Heart right ventricle (tissue), 16 donors: ENCODE results near the gene GMPR2. TPM values are rescaled to one million over a fixed set of nuclear protein-coding genes. Genes with fewer than 3 reads are reported as not detected.
"Not testable (repeated sequence)": the region's sequence is repeated elsewhere in the genome, so short reads cannot be mapped to it uniquely, and the experiment has no call there.

ENCODE experiments used
- ATAC-seq, 8 donors: fragments of 200-7000 bp; cut with Tn5 transposase; one replicate each; pipeline ENCODE4 v1.9.1; 2020; ENCODE audit warnings: mild to moderate bottlenecking in 8 of 8, moderate library complexity in 8 of 8, moderate number of reproducible peaks in 1 of 8
- DNase-seq, 2 donors: peaks; one replicate each; pipeline ENCODE4 v3.0.0-alpha.2; 2020
- H3K27ac ChIP-seq, 10 donors: fragments of 200-600 bp; sonication (generic) in 2 of 10; one replicate each; pipeline versions ENCODE4 v1.5.0 to v1.8.0; 2020 to 2022; ENCODE audit warnings: mild to moderate bottlenecking in 3 of 10
- H3K27me3 ChIP-seq, 7 donors: fragments of 200-600 bp; one replicate each; pipeline ENCODE4 v1.8.0; 2021 to 2022; ENCODE audit warnings: mild to moderate bottlenecking in 2 of 7
- H3K36me3 ChIP-seq, 9 donors: fragments of 200-600 bp; sonication (generic) in 1 of 9; one replicate each; pipeline versions ENCODE4 v1.5.0 to v1.8.0; 2020 to 2022; ENCODE audit warnings: mild to moderate bottlenecking in 2 of 9
- H3K4me1 ChIP-seq, 9 donors: fragments of 200-600 bp; sonication (generic) in 1 of 9; one replicate each; pipeline versions ENCODE4 v1.5.0 to v1.8.0; 2020 to 2022; ENCODE audit warnings: mild to moderate bottlenecking in 4 of 9
- H3K4me3 ChIP-seq, 10 donors: fragments of 200-600 bp; sonication (generic) in 2 of 10; one replicate each; pipeline versions ENCODE4 v1.5.0 to v1.8.0; 2020 to 2022; ENCODE audit warnings: mild to moderate bottlenecking in 7 of 10, moderate library complexity in 2 of 10
- H3K9me3 ChIP-seq, 11 donors: fragments of 200-600 bp in 10 of 11; sonication (generic) in 2 of 11; one replicate each; pipeline versions ENCODE4 v1.5.0 to v1.8.0; 2013 to 2022; ENCODE audit warnings: mild to moderate bottlenecking in 2 of 11, control low read depth in 1 of 11, moderate library complexity in 1 of 11
- CTCF ChIP-seq, 9 donors: fragments of 200-600 bp; sonication (generic) in 2 of 9; IDR thresholded peaks; one replicate each; pipeline versions ENCODE4 v1.5.0 to v1.8.0; 2021 to 2022; ENCODE audit warnings: antibody characterized with exemption in 9 of 9, mild to moderate bottlenecking in 5 of 9, moderate library complexity in 1 of 9
- WGBS, 2 donors: extraction: QIAGEN DNeasy Blood & Tissue Kit; methylation state at CpG; one replicate each; pipeline ENCODE4 v1.1.7; 2013; ENCODE audit warnings: inconsistent platforms in 1 of 2; 5-methylcytosine and 5-hydroxymethylcytosine counted together
- intact Hi-C, 10 donors: fragments of 100-400 bp; cut with DNase I; formaldehyde crosslinking; loops; one replicate each; pipeline versions ENCODE4 v1.11.1 to v1.14.2; 2022
- polyA plus RNA-seq, 2 donors: library from polyadenylated mRNA; stranded (reverse); fragments of 200-250 nt; gene quantifications; one replicate each; pipeline ENCODE4 v1.2.3, GENCODE V29; 2013
- total RNA-seq, 10 donors: library from RNA; stranded (reverse); fragmentation: NEBNext Ultra II Directional in 3 of 10; extraction: Animal tissue kit (Norgen Biotek cat#: 25700) in 3 of 10; gene quantifications; one replicate each; pipeline versions ENCODE4 v1.2.1 to v1.2.4, GENCODE V29; 2021 to 2023
- donor health status: Arrhythmogenic right ventricular cardiomyopathy.
- donor health status: ischemic (EF 13 %, LVEDD 7.1; RV severe dilation, severe dysfunction).
- donor health status: healthy with polysubstance abuse.
- donor health status: DM: no; HTN: yes; CAD: no.
- donor health status: DM: no; HTN: no; CAD: no.
- donor health status: ischemic (EF 25% LVEDD 6.9; RV normal size, moderate dysfunction).
- donor health status: ischemic (EF 25% LVEDD 5.7; RV mildly dilated, moderate dysfunction).
- donor health status: healthy.
- donor health status: DM: yes; HTN: yes; CAD: no.
- donor health status: Ischemic cardiomyopathy.
- donor health status: ischemic (EF 35%, LVEDD 5.7; RV mildly dilated, moderate dysfunction).
- donor health status: nonischemic (EF 11% LVEDD 7.7; RV severe dilation, severe dysfunction).
- donor health status: DM: yes; HTN: yes; CAD: no.
- donor health status: PGD.
- donor health status: ischemic (EF 29% LVEDD 5.4; RV normal size, mild dysfunction).
- donor health status: nonischemic (EF 23%, LVEDD 6.1; RV moderate dilation, normal function).

Gene GMPR2
- total and polyA plus RNA-seq, 12 donors: 26.4 to 46.9 (median 32.7) TPM

- 60 to 61% methylated on average over 3 of the region's 3 CpGs for WGBS, 2 donors
- H3K4me3 ChIP-seq: no peak overlapping the region
- intact Hi-C loops: no loop called here
- H3K4me1 ChIP-seq: peaks cover 0 to 22% (median 15%) of the 10 kb centered on the region in 9 donors
- no peaks in the 10 kb centered on the region for H3K27me3 ChIP-seq
- peaks cover 0 to 26% (median 6%) of the 10 kb centered on the region in 9 donors for H3K36me3 ChIP-seq
- no peak for TF ChIP-seq CTCF (IDR thresholded peaks at IDR 0.05)
- no peak for ATAC-seq
- DNase-seq: no peak
- no peaks in the 10 kb centered on the region for H3K9me3 ChIP-seq
- no peak overlapping the region for H3K27ac ChIP-seq
These were observed 13.2 kb upstream of the GMPR2 start for GRCh38 chr14:24219521-24219920.

GRCh38 chr14:24222987-24223386, 9.7 kb upstream of the GMPR2 start:
- H3K4me3 ChIP-seq, H3K27me3 ChIP-seq, ATAC-seq, DNase-seq, intact Hi-C loops, H3K9me3 ChIP-seq, H3K27ac ChIP-seq: not testable (repeated sequence)
- WGBS, 2 donors: 97 to 98% methylated on average over 4 of the region's 4 CpGs
- peaks cover 0 to 18% (median 4%) of the 10 kb centered on the region in 9 donors for H3K4me1 ChIP-seq
- peaks cover 0 to 29% (median 3%) of the 10 kb centered on the region in 9 donors for H3K36me3 ChIP-seq

- DNase-seq: no peak
- Histone ChIP-seq H3K27ac (peak overlapping the region in 6 of 10 donors; percentile 17 to 67 (median 44)), H3K9me3 (no peaks in the 10 kb centered on the region), H3K4me3 (no peak overlapping the region), H3K4me1 (peaks cover 0 to 18% (median 4%) of the 10 kb centered on the region in 9 donors), H3K27me3 (no peaks in the 10 kb centered on the region), H3K36me3 (peaks cover 0 to 26% (median 0%) of the 10 kb centered on the region in 9 donors)
- peak in 4 of 8 donors; percentile 23 to 77 (median 71) for ATAC-seq
- TF ChIP-seq CTCF (IDR thresholded peaks at IDR 0.05): no peak
- WGBS, 2 donors: 72 to 82% methylated on average over 7 of the region's 7 CpGs
- intact Hi-C loops: loop anchor here in 1 of 10 donors (5.0 kb wide), 1 partner anchor 213 kb away; no protein-coding TSS in a partner anchor
These were observed 8.1 kb upstream of the GMPR2 start for GRCh38 chr14:24224618-24225071.

- WGBS, 2 donors: 71 to 79% methylated on average over 1 of the region's 1 CpG
- DNase-seq (no peak), ATAC-seq (no peak)
- Histone ChIP-seq H3K27ac (no peak overlapping the region), H3K27me3 (no peaks in the 10 kb centered on the region), H3K36me3 (peaks cover 0 to 22% (median 0%) of the 10 kb centered on the region in 9 donors), H3K4me1 (peaks cover 6 to 27% (median 15%) of the 10 kb centered on the region in 9 donors), H3K9me3 (no peaks in the 10 kb centered on the region), H3K4me3 (no peak overlapping the region)
- TF ChIP-seq CTCF (IDR thresholded peaks at IDR 0.05): no peak
- intact Hi-C loops: loop anchor here in 1 of 10 donors (5.0 kb wide), 1 partner anchor 211 kb away; no protein-coding TSS in a partner anchor
These were observed 6.3 kb upstream of the GMPR2 start for GRCh38 chr14:24226473-24226872.

GRCh38 chr14:24228902-24229301, 3.8 kb upstream of the GMPR2 start:
- intact Hi-C loops: loop anchor here in 1 of 10 donors (5.0 kb wide), 1 partner anchor 208 kb away; no protein-coding TSS in a partner anchor
- H3K36me3 ChIP-seq: peaks cover 0 to 22% (median 0%) of the 10 kb centered on the region in 9 donors
- H3K27me3 ChIP-seq: no peaks in the 10 kb centered on the region
- peaks cover 16 to 39% (median 26%) of the 10 kb centered on the region in 9 donors for H3K4me1 ChIP-seq
- H3K27ac ChIP-seq: no peak overlapping the region
- no peak overlapping the region for H3K4me3 ChIP-seq
- no peak for TF ChIP-seq CTCF (IDR thresholded peaks at IDR 0.05)
- no peak for ATAC-seq
- 0 to 35% methylated on average over 1 of the region's 1 CpG for WGBS, 2 donors
- no peaks in the 10 kb centered on the region for H3K9me3 ChIP-seq
- DNase-seq: no peak
